WTC11 (cell line): Measurements from ENCODE around the gene OTOGL. TPM values are rescaled to one million over a fixed set of nuclear protein-coding genes. Genes with fewer than 3 reads are reported as not detected.

Source experiments
- ATAC-seq: fragments of 200-7000 bp; cut with Tn5 transposase; 2 replicates; pipeline ENCODE4 v1.10.0; 2021; ENCODE audit warnings: mild to moderate bottlenecking, moderate library complexity
- CTCF ChIA-PET: fragments of 300-600 bp; sonication (Branson Sonifier 250); formaldehyde crosslinking; loops from one replicate; lab custom pipeline; 2021; ENCODE audit warnings: antibody characterized with exemption; lab: Charles Lee
- POLR2A ChIA-PET: fragments of 350-600 bp; sonication (Branson Sonifier 250); formaldehyde crosslinking; loops from one replicate; lab custom pipeline; 2021; ENCODE audit warnings: antibody characterized with exemption; lab: Charles Lee
- DNase-seq: peaks from one replicate; pipeline ENCODE4 v3.0.0; 2021; ENCODE audit warnings: low spot score
- H3K27ac Mint-ChIP-seq: 2 replicates; pipeline ENCODE4 v1.8.0; 2021; ENCODE audit warnings: mixed read lengths
- H3K27me3 Mint-ChIP-seq: 2 replicates; pipeline ENCODE4 v1.8.0; 2021; ENCODE audit warnings: low read depth, mild to moderate bottlenecking, moderate library complexity, mixed read lengths
- H3K36me3 Mint-ChIP-seq: 2 replicates; pipeline ENCODE4 v1.8.0; 2021; ENCODE audit warnings: mixed read lengths
- H3K4me1 Mint-ChIP-seq: 2 replicates; pipeline ENCODE4 v1.8.0; 2022; ENCODE audit warnings: mixed read lengths
- H3K4me3 Mint-ChIP-seq: 2 replicates; pipeline ENCODE4 v1.8.0; 2021; ENCODE audit warnings: mild to moderate bottlenecking, moderate library complexity, mixed read lengths
- H3K9me3 Mint-ChIP-seq: 2 replicates; pipeline ENCODE4 v1.8.0; 2021; ENCODE audit warnings: mixed read lengths
- FOXJ3 ChIP-seq: sonication (generic); formaldehyde crosslinking; IDR thresholded peaks from 2 replicates; pipeline ENCODE4 v1.9.0; 2021; ENCODE audit warnings: missing genetic modification reagents, mild to moderate bottlenecking, borderline replicate concordance
- GTF2I ChIP-seq: fragments of 250-450 bp; sonication (Bioruptor Pico); conservative IDR thresholded peaks from 2 replicates; pipeline ENCODE4 v1.4.0; 2021; ENCODE audit warnings: mild to moderate bottlenecking
- HMGA2 ChIP-seq: fragments of 250-450 bp; sonication (Bioruptor Pico); IDR thresholded peaks from 2 replicates; pipeline ENCODE4 v1.4.0; 2021; ENCODE audit warnings: mild to moderate bottlenecking, moderate library complexity
- JAZF1 ChIP-seq: fragments of 250-450 bp; sonication (Bioruptor Pico); IDR thresholded peaks from 2 replicates; pipeline ENCODE4 v1.9.0; 2021; ENCODE audit warnings: moderate library complexity, mild to moderate bottlenecking, inconsistent platforms
- NFE2L1 ChIP-seq: sonication (generic); formaldehyde crosslinking; IDR thresholded peaks from 2 replicates; pipeline ENCODE4 v1.8.1; 2023; ENCODE audit warnings: missing genetic modification reagents
- NFYB ChIP-seq: sonication (generic); formaldehyde crosslinking; conservative IDR thresholded peaks from 2 replicates; pipeline ENCODE4 v1.8.0; 2022; ENCODE audit warnings: low read depth, missing genetic modification reagents
- SOX15 ChIP-seq: fragments of 250-450 bp; sonication (Bioruptor Pico); IDR thresholded peaks from 2 replicates; pipeline ENCODE4 v1.9.0; 2021; ENCODE audit warnings: mild to moderate bottlenecking
- total RNA-seq: library from RNA; stranded (reverse); gene quantifications from 3 replicates; pipeline ENCODE4 v1.2.3, GENCODE V29; 2021
- TF ChIP-seq, protein P1 (sequence below): sonication (generic); formaldehyde crosslinking; IDR thresholded peaks from 2 replicates; pipeline ENCODE4 v1.8.1; 2023; ENCODE audit warnings: mild to moderate bottlenecking, missing genetic modification reagents, moderate library complexity
- TF ChIP-seq, protein P2 (sequence below): sonication (generic); formaldehyde crosslinking; IDR thresholded peaks from 2 replicates; pipeline ENCODE4 v1.8.1; 2022; ENCODE audit warnings: low read depth, mild to moderate bottlenecking, moderate library complexity, missing genetic modification reagents, borderline replicate concordance
- TF ChIP-seq, protein P3 (sequence below): sonication (generic); formaldehyde crosslinking; IDR thresholded peaks from 2 replicates; pipeline ENCODE4 v1.8.0; 2022; ENCODE audit warnings: missing genetic modification reagents
- TF ChIP-seq, protein P4 (sequence below): sonication (generic); formaldehyde crosslinking; IDR thresholded peaks from 2 replicates; pipeline ENCODE4 v1.8.1; 2023; ENCODE audit warnings: mild to moderate bottlenecking, moderate library complexity, missing genetic modification reagents

Gene OTOGL
- total RNA-seq, 1 experiment from 2014 or later: 0.55 TPM

DNA sequence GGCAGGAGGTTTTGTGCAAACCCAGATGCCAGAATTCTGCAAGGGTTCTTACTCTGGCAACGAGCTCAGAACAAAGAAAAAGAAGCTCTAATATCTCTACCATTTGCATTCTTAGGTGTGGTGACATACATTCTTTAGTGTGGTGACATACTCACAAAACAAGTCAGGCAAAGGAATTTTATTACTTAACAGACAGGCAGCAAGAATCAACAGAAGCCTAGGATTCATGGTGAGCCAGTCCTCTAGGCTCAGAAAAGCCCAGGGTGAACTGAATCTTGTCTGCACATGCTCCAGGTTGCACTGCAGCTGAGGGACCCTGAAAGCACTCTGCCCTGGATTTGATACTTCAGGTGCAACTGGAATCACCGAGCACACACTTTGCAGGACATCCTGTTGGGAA lies 222.3 kb downstream of the OTOGL start (continued):
- TF ChIP-seq GTF2I (CRISPR knock-in tag) (no peak), JAZF1 (CRISPR knock-in tag) (no peak), NFE2L1 (CRISPR knock-in tag) (no peak), NFYB (CRISPR knock-in tag) (no peak)
- TF ChIP-seq, protein P1, sequence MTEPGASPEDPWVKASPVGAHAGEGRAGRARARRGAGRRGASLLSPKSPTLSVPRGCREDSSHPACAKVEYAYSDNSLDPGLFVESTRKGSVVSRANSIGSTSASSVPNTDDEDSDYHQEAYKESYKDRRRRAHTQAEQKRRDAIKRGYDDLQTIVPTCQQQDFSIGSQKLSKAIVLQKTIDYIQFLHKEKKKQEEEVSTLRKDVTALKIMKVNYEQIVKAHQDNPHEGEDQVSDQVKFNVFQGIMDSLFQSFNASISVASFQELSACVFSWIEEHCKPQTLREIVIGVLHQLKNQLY: no peak
- TF ChIP-seq, protein P2, sequence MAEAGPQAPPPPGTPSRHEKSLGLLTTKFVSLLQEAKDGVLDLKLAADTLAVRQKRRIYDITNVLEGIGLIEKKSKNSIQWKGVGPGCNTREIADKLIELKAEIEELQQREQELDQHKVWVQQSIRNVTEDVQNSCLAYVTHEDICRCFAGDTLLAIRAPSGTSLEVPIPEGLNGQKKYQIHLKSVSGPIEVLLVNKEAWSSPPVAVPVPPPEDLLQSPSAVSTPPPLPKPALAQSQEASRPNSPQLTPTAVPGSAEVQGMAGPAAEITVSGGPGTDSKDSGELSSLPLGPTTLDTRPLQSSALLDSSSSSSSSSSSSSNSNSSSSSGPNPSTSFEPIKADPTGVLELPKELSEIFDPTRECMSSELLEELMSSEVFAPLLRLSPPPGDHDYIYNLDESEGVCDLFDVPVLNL (CRISPR knock-in tag): no peak
- TF ChIP-seq, protein P3, sequence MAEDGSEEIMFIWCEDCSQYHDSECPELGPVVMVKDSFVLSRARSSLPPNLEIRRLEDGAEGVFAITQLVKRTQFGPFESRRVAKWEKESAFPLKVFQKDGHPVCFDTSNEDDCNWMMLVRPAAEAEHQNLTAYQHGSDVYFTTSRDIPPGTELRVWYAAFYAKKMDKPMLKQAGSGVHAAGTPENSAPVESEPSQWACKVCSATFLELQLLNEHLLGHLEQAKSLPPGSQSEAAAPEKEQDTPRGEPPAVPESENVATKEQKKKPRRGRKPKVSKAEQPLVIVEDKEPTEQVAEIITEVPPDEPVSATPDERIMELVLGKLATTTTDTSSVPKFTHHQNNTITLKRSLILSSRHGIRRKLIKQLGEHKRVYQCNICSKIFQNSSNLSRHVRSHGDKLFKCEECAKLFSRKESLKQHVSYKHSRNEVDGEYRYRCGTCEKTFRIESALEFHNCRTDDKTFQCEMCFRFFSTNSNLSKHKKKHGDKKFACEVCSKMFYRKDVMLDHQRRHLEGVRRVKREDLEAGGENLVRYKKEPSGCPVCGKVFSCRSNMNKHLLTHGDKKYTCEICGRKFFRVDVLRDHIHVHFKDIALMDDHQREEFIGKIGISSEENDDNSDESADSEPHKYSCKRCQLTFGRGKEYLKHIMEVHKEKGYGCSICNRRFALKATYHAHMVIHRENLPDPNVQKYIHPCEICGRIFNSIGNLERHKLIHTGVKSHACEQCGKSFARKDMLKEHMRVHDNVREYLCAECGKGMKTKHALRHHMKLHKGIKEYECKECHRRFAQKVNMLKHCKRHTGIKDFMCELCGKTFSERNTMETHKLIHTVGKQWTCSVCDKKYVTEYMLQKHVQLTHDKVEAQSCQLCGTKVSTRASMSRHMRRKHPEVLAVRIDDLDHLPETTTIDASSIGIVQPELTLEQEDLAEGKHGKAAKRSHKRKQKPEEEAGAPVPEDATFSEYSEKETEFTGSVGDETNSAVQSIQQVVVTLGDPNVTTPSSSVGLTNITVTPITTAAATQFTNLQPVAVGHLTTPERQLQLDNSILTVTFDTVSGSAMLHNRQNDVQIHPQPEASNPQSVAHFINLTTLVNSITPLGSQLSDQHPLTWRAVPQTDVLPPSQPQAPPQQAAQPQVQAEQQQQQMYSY (CRISPR knock-in tag): no peak

DNA sequence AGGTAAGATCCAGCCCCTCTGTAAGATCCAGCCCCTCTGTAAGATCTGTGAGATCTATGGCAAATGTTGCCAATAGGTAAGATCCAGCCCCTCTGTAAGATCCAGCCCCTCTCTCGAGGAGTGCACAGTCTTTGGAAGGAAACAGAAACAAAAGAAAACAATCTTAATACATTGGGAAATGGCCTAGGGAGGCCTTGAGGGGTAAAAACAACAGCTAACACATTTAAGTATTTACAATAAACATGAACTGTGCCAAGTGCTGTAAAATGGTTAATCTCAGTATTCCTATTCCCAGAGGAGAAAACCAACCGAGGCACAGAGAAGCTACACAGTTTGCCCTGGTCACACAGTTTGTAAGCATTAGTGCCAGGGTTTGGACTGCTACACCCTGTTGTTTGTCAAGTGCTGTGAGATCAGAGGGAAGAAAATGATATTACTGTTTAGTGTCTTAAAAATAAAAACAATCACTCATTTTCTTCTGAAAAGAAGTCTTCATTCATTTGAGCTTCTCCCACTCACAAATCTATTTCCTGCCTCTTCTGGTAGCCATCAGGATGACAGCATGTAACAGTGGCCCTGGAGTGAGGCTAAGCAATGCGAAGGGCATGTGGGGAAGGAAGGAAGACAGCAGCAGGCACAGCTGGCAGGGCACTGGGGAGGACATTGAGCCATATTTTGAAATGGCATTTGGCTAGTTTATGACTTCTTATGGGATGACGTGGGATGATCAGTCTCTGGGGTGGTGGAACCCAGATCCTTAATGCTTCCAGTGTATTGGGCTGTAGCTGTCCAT lies 226.0 kb downstream of the OTOGL start:
- 0 out of 2 replicates have a peak, but pooled peaks cover 3% of the 10 kb centered on the region for H3K9me3 Mint-ChIP-seq
- peaks cover 29% of the 10 kb centered on the region for H3K4me1 Mint-ChIP-seq
- no peaks in the 10 kb centered on the region for H3K36me3 Mint-ChIP-seq
- peak; percentile 82 for ATAC-seq
- POLR2A ChIA-PET: no interaction called here
- no peak for DNase-seq
- no peak for TF ChIP-seq HMGA2 (CRISPR knock-in tag)
- TF ChIP-seq, protein P2 (CRISPR knock-in tag): no peak
- H3K27me3 Mint-ChIP-seq: peaks cover 3% of the 10 kb centered on the region; the same call in 1 of the 2 replicates
- no peak overlapping the region for H3K27ac Mint-ChIP-seq
- no peak overlapping the region for H3K4me3 Mint-ChIP-seq
- CTCF ChIA-PET: interaction anchor here (1.0 to 1.1 kb wide), 2 partner anchors 55 to 130 kb away, joined by 3 read pairs; no protein-coding TSS in a partner anchor

DNA sequence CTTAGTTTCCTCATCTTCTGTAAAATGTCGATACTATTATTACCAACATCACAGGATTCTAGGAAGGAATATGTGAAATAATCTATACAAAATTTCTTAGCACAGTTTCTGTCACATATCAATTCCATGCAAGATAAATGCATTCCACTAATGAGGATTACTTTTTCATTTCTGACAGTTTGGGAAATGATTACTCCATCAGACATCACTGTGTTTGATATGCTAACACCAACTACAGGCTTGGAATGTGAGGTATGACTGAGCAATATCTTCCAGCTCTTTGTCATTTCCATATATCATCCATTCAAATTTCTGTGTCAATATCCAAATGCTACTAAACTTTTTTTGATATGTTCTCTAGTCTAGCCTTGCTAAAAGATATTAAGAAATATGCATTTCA lies 233.5 kb downstream of the OTOGL start:
- ChIA-PET POLR2A (no interaction called here), CTCF (no interaction called here)
- TF ChIP-seq, protein P4, sequence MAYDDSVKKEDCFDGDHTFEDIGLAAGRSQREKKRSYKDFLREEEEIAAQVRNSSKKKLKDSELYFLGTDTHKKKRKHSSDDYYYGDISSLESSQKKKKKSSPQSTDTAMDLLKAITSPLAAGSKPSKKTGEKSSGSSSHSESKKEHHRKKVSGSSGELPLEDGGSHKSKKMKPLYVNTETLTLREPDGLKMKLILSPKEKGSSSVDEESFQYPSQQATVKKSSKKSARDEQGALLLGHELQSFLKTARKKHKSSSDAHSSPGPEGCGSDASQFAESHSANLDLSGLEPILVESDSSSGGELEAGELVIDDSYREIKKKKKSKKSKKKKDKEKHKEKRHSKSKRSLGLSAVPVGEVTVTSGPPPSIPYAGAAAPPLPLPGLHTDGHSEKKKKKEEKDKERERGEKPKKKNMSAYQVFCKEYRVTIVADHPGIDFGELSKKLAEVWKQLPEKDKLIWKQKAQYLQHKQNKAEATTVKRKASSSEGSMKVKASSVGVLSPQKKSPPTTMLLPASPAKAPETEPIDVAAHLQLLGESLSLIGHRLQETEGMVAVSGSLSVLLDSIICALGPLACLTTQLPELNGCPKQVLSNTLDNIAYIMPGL (CRISPR knock-in tag): no peak
- no peaks in the 10 kb centered on the region for H3K27me3 Mint-ChIP-seq
- ATAC-seq: no peak
- H3K4me3 Mint-ChIP-seq: no peak overlapping the region
- H3K36me3 Mint-ChIP-seq: no peaks in the 10 kb centered on the region
- no peaks in the 10 kb centered on the region for H3K9me3 Mint-ChIP-seq
- no peak overlapping the region for H3K27ac Mint-ChIP-seq
- H3K4me1 Mint-ChIP-seq: no peaks in the 10 kb centered on the region
- no peak for DNase-seq

DNA sequence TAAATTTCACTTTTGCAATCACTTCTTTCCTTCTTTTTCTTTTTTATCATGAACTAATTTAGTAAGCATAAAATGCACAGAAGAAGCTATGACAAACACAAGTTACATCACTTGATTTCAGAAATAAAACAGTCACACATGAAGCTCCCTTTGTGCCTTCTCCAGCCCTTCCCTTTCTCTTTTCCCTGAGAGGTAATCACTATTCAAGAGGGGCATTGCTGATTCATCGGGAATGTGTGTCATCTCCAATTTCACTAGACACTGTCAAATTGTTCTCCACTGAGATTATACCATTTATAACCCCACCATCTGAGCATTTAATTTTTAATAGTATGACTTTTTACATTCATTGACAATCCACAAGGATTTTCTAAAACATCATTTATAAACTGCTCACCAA lies 253.1 kb downstream of the OTOGL start:
- DNase-seq (no peak), ATAC-seq (no peak)

More for the DNA sequence above, 253.1 kb downstream of the OTOGL start:
- no peak overlapping the region for H3K27ac Mint-ChIP-seq
- H3K4me1 Mint-ChIP-seq: no peaks in the 10 kb centered on the region
- H3K4me3 Mint-ChIP-seq: no peak overlapping the region
- H3K27me3 Mint-ChIP-seq: no peaks in the 10 kb centered on the region
- no peaks in the 10 kb centered on the region; the same call in 1 of the 2 replicates for H3K36me3 Mint-ChIP-seq
- ChIA-PET POLR2A (no interaction called here), CTCF (no interaction called here)
- H3K9me3 Mint-ChIP-seq: peaks cover 5% of the 10 kb centered on the region; the same call in 1 of the 2 replicates
- TF ChIP-seq SOX15 (CRISPR knock-in tag): no peak
- TF ChIP-seq FOXJ3: no peak
